ENCODE measurements around the gene RBM20.

DNA sequence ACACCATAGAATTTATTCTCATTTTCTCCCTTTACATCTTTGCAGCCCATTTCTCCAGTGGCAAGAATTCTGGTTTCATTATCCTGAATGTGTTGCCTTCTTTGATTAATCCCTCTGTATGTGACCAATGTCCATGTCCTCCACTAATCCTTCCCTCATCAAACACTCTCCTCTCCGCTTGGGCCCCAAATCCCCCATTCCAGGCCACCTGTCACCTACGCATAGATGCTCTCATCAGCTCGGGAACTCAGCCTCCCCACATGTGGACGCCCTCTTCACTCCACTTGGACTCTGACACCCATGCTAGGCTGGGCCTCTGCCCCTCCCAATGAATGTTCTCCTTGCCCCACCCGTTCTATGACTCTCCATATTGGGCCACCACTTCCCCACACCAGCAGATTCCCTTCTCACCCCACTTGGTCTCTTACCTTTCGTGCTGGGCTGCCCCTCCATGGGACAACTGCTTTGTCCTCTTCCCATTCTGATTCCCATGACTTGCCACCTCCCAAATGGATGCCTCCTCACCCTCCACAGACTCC lies 18.7 kb upstream of the RBM20 start:
- TF ChIP-seq POLR2A (IDR thresholded peaks at IDR 0.05): no peak
- TF ChIP-seq, protein P1, sequence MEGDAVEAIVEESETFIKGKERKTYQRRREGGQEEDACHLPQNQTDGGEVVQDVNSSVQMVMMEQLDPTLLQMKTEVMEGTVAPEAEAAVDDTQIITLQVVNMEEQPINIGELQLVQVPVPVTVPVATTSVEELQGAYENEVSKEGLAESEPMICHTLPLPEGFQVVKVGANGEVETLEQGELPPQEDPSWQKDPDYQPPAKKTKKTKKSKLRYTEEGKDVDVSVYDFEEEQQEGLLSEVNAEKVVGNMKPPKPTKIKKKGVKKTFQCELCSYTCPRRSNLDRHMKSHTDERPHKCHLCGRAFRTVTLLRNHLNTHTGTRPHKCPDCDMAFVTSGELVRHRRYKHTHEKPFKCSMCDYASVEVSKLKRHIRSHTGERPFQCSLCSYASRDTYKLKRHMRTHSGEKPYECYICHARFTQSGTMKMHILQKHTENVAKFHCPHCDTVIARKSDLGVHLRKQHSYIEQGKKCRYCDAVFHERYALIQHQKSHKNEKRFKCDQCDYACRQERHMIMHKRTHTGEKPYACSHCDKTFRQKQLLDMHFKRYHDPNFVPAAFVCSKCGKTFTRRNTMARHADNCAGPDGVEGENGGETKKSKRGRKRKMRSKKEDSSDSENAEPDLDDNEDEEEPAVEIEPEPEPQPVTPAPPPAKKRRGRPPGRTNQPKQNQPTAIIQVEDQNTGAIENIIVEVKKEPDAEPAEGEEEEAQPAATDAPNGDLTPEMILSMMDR (IDR thresholded peaks at IDR 0.05): no peak

Data from uterus (tissue), 2 donors.